Measurements from ENCODE around the gene UPK3B. TPM values are rescaled to one million over a fixed set of nuclear protein-coding genes. Genes with fewer than 3 reads are reported as not detected.
"Not testable (repeated sequence)": the region's sequence is repeated elsewhere in the genome, so short reads cannot be mapped to it uniquely, and the experiment has no call there.

The UPK3B gene
- total RNA-seq, 1 donor from 2014 or later = not detected

- DNase-seq = not testable (repeated sequence)
Observed at GRCh38 chr7:76492139-76492538, 18.2 kb upstream of the UPK3B start.

GRCh38 chr7:76495717-76496116 lies 14.6 kb upstream of the UPK3B start:
- not testable (repeated sequence) for DNase-seq

DNA sequence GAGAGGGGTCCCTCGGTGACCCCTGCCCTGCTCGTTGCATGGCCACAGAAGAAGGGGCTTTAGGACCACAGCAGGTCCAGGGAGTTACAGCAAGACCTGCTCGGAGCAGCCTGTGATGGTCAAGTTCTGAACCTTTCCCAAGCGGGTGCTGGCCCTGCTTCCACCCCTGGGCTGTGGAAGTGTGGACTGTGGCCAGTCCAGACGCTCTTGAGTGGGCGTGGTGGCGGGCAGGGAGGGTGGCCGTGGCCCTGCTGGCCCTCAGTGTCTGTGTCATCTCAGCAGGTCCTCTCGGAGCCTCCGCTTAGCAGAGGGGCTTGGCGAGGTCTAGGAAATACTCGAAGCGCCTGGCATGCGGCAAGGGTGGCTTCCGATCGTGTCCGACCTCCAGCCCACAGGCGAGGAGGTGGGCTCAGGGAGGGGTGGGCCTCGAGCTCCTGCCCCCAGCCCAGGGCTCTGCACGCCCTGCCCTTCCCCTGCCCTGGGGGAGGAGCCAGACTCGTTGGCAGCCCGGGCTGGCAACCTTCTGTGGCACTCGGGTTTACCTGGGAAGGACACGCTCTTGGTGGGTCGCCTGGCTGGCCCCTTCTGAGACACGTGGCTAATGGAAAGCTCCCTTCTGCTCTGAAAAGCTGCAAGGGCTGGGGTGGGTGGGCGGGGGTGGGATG lies 12.3 kb upstream of the UPK3B start:
- not testable (repeated sequence) for DNase-seq

GRCh38 chr7:76498583-76499200 lies 11.7 kb upstream of the UPK3B start:
- not testable (repeated sequence) for DNase-seq

DNA sequence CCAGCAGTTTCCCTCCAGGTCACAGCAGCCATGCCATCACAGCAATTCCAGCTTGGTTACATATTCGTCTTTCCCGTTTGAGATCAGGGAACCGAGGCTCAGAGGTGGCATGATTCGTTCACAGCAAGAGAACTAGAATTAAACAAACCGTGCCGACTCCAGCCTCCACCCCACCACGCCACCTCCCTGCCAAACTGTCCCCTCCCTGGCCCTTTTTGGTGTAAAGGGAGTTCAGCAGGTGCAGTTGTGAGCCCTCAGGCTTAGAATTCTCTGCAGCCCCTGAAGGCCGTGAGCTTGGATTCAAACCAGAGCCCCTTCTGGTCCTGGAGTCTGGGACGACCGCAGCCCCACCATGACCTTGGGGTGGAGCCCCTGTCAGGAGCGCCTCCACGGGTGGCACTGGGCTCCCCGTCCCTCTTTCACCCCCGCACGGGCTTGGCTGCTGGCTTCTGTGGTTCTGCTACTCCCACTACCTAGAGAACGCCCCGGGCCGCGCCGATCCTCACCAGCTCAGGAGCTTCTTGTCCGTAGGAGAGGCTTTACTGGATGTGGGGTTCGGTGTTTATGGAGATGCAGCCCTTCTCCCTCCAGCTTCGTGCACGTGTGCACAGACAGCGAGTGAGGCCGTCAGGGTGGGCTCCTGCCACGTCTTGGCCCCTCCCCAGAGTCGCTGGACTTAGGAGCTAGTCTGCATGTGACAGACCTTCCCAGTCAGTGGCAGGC lies 11.0 kb upstream of the UPK3B start:
- DNase-seq = not testable (repeated sequence)

GRCh38 chr7:76499924-76500241 lies 10.5 kb upstream of the UPK3B start:
- not testable (repeated sequence) for DNase-seq

DNA sequence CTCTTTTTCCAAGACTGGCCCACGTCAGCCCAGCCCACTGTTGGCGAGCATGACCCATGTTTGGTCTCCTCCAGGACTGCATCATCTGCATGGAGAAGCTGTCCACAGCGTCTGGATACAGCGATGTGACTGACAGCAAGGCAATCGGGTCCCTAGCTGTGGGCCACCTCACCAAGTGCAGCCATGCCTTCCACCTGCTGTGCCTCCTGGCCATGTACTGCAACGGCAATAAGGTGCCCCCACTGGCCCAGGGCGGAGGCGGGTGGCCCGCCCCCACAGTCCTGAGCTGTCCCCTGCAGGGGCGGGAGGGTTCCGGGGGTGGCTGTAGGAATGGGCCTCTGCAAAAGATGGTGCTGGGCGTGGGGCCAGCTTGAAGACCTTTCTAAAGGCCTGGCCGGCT lies 8.1 kb upstream of the UPK3B start:
- not testable (repeated sequence) for DNase-seq

DNA sequence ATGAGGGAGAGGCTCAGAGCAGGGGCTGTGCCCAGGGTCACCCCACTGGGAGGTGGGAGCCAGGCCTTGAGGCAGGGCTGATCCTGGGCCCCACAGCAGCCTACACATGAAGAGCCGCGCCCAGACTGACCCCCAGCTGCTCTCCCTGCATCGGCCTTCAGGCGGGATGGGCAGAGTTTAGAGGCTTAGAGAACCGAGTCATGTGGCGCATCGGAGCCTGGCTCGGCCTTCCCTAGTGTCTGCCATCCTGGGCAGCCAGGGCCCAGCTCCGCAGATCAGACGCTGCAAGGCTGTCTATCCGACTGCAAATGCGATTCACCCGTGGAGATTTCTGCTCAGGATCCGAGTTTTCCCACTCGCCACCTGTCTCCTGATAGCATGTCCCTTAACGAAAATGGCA lies 7.5 kb upstream of the UPK3B start:
- not testable (repeated sequence) for DNase-seq

DNA sequence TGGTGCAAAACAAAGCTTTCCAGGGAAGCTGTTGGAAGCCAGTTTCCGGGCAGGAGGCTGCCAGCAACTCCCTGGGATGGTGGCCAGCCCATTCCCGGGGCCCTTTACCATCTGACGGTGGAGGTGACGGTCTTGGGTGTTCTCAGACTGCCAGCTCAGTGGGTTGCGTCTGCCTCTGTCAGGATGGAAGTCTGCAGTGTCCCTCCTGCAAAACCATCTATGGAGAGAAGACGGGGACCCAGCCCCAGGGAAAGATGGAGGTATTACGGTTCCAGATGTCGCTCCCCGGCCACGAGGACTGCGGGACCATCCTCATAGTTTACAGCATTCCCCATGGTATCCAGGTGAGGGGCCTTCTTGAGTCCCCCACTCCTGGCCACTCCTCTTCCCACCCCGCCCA lies 7.1 kb upstream of the UPK3B start:
- not testable (repeated sequence) for DNase-seq

GRCh38 chr7:76504351-76505167 lies 5.8 kb upstream of the UPK3B start:
- DNase-seq = not testable (repeated sequence)

DNA sequence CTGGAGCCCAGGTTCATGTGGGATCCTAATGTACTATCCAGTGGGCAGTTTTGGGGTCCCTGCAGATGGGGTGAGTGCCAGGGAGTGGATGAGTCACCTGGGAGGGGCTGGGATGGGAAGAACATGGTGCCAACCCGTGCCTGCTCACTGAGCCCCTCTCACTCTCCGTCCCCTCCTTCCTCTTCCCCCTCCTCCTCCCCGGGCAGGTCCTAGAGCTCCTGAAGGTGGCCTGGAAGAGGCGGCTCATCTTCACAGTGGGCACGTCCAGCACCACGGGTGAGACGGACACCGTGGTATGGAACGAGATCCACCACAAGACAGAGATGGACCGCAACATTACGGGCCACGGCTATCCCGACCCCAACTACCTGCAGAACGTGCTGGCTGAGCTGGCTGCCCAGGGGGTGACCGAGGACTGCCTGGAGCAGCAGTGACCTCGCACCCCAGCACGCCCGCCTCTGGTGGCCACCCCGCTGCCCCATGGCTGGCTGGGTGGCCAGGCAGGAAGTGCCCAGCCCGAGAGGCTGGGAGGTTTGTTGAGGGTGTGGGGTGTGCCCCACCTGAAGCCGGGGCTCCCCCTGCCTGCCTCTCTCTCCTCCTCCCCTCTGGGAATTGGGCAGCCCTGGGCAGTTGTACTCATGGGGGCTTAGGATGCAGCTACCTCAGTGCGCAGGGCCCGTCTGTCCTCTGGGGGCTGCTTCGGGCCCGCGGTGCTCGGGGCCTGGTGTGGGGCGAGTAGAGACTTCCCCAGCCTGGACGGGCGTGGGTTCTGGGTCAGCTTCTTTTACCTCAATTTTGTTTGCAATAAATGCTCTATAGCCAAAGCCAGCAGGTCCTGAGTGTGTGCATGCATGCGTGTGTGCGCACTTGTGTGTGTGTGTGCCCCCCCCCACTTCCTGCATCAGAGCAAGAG lies 4.9 kb upstream of the UPK3B start:
- no peak for DNase-seq

GRCh38 chr7:76506081-76506440 lies 4.3 kb upstream of the UPK3B start:
- DNase-seq = no peak

DNA sequence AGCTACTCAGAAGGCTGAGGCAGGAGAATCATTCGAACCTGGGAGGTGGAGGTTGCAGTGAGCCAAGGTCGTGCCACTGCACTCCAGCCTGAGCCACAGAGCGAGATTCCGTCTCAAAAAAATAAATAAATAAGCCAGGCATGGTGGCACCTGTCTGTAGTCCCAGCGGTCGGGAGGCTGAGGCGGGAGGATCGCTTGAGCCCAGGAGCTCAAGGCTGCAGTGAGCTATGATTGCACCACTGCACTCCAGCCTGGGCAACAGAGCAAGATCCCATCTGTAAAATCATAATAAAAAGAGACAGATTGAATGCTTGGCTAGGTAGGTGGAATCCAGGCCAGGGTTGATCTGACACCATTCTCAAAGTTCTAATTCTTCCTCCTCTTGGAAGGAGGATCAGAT lies 3.7 kb upstream of the UPK3B start:
- not testable (repeated sequence) for DNase-seq

GRCh38 chr7:76507723-76508406 lies 2.5 kb upstream of the UPK3B start:
- no peak for DNase-seq

- not testable (repeated sequence) for DNase-seq
Observed at GRCh38 chr7:76511200-76511910, 1.0 kb downstream of the UPK3B start.

DNA sequence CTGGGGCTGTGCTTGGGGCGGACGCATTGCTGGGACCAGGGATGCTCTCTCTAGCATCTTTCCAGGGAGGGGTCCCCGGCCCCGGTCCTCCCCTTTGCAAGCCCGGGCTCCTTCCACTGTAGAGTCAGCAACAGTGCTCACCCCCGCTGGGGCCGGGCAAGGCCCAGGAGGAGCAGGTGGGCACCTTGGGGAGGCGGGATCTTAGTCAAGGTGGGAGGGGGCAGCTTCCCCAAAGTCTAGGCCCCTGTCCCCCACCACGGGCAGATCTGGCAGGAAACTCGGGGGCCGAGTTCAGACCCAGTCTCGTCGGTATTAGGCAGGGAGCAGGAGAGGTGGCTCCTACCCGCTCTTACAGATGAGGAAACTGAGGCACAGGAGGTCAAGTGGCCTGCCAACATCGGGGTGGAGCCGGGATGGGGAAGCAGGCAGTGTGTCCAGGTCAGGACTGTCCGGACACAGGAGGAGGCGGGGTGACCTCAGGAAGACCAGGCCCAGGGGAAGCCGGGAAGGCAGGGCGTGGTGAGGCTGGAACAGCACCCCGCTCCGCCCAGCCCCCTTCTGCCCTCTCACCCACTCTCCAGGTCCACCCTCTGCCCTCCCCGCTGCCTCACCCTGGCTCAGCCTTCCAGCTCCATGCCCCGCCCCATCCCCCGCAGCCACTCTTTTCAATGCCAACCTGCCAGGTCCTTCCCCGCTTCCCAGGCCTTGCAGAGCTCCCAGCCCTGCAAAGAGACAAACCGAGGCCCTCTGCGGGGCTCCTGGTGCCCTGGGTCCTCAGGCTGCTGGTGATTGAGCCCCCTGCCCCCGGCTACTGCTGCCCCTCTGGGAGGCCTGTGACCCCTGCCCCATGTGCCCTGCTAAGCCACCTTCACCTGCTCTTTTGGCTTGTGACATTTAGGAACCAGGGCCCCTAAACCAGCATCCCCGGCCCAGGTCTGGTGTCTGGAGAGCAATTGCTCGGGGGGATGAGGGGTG lies 1.8 kb downstream of the UPK3B start:
- DNase-seq = not testable (repeated sequence)

DNA sequence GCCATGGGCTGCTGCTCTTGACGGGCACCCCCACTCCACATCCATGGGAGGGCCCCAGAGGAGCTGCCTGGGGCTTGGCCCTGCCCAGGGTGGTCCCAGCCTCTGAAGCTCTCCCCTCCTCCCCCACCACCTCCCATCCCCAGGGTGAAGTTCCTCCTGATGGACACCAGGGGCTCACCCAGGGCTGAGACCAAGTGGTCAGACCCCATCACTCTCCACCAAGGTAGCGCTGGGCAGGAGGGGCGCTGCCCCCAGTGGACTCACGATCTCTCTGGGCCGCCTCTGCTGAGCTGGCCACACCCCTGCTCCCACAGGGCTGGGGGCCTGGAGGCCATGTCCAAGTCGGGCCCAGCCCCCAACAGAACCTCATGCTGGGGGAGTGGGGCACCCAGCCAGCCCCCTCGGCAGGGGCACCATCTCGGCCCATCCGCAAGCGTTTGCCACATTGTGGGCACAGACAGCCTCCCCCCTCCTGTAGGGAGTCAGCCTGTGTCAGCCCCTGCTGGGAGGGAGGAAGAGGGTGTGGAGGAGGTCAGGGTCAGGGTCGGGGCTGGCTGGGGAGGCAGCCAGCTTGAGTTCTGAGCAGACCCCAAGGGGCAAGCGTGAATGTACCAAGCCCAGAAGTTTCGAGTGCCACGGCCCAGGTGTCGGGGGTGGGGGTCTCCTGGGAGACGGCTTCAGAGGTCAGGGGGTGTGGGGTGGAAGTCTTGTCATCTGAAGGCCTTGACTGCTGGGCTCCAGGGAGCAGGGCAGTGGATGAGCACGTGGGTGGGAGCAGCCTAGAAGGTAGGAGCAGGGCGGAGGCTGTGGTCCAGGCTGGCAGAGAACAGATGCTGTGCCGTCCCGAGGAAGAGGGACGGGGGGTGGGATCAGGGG lies 2.8 kb downstream of the UPK3B start:
- no peak for DNase-seq

Measured in occipital lobe (tissue), 2 donors.